PC-9 (cell line): ENCODE results near the gene C14orf39.

Experiments used
- CTCF ChIP-seq: fragments of 200-600 bp; sonication (generic); conservative IDR thresholded peaks from 2 replicates; pipeline ENCODE4 v1.6.1; 2017; ENCODE audit warnings: mixed run types, antibody characterized with exemption, mild to moderate bottlenecking, moderate library complexity
- EZH2 ChIP-seq: fragments of 200-600 bp; sonication (generic); IDR thresholded peaks from 2 replicates; pipeline ENCODE4 v1.8.0; 2017; ENCODE audit warnings: antibody characterized with exemption, low read depth

GRCh38 chr14:60506010-60506409 is 20.1 kb upstream of the C14orf39 start:
- TF ChIP-seq CTCF = no peak
- no peak for TF ChIP-seq EZH2
